GM03348 (cell line): Measurements from ENCODE around the gene PTX3.

Experiments used
- DNase-seq: peaks from one replicate; pipeline ENCODE4 v3.0.0; 2012; ENCODE audit warnings: low spot score

PTX3 gene

DNA sequence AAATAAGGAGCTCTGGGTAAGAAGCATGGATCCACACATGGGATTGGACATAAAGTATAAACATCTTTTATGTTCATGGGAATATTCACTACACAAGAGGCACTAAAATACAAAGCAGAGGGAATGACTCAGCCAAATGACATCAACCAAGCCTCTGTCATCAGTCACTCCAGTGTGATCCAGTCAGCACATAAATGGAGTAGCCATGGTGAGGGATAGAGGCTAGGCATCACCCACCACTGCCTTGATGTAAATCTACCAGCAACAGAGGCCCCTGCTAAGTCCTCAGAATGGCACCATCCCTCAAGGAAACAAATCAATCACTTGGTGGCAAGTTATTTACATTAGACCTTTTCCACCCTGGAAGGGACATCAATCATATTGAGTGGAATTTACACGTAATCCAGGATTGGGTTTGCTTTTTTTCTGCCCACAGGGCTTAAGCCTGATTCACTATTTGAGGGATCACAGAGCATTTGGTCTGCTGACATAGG lies 39.3 kb downstream of the PTX3 start:
- DNase-seq: no peak

DNA sequence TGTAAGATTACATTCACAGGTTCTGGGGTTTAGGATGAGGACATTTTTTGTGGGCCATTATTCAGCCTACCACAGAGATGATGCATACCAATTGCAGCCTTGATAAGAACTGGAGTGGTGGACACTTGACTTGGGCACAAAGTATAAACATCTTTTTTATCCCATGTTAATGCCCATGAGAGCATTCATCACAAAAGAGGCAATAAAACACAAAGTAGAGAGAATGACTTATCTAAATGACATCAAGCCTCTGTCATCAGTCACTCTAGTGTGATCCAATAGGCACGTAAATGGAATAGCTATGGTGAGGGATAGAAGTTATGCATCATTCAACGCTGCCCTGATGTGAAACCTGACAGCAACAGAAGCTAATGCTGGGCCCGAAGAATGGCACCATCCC lies 40.8 kb downstream of the PTX3 start:
- no peak for DNase-seq

GRCh38 chr3:157479464-157480243 lies 43.0 kb downstream of the PTX3 start:
- no peak for DNase-seq

DNA sequence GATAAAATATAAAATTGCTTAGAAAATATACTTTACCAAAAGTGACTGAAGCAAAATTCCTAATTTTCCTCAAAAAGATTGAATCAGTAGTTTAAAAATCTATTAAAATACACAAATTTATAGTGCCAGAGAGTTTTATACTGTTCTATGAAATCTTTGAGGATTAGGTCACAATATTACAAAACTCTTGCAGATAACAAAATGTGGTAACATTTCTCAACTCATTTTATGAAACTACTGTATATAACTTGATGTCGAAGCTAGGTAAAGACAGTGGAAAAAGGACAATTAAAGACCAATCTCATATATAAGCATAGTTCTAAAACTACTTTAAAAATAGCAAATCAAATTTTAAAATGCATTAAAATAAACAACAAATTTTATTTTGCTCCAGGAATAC lies 50.7 kb downstream of the PTX3 start:
- DNase-seq: no peak

DNA sequence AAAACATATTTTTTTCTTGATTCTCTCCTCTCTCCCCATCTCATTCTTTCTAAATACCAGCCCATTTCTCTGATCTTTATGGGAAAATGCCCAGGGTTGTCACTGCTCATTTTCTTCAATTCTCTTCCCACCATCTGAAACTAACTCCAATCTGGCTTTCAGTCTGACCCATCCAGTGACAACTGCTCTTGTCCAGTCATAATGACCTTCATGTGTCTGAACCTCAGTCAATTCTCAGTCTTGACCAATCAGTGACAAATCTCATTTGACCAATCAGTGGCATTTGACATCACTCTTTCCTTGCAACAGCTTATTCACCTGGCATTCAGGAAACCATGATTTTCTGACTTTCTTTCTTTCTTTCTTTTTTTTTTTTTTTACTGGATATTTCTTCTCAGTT lies 51.5 kb downstream of the PTX3 start:
- no peak for DNase-seq

GRCh38 chr3:157491136-157491535 lies 54.5 kb downstream of the PTX3 start:
- no peak for DNase-seq
